ENCODE measurements around the gene PPP1R15B. TPM values are rescaled to one million over a fixed set of nuclear protein-coding genes. Genes with fewer than 3 reads are reported as not detected.

PPP1R15B gene
- total RNA-seq, 1 donor, result 23.9 TPM

DNA sequence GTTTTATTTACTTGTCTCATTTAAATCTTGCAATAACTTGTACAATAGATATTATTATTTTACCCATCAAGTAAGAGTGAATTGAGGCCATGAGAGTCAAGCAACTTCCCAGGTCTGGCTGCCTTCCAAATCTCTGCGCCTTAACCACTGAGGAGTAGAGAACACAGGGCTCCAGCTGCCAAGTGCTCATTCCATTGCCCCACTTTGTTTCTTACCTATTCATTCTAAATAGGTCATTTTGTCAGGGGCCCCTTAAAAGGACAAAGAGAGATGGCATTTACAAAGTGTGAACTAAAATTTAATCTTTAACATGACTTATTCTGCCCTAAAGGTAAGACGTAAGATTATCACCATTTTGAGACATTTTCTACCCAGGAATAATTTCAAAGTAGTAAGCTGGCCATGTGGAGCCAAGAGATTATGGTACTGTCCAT, 3.5 kb downstream of the PPP1R15B start:
- DNase-seq (ENCODE audit: insufficient read length, low spot score, missing footprints), result no peak
- no peaks in the 10 kb centered on the region for H3K27me3 ChIP-seq (ENCODE audit: insufficient read depth, low read length)
- H3K27ac ChIP-seq (ENCODE audit: low read depth, low read length), result peak overlapping the region; percentile 99
- peaks cover 12% of the 10 kb centered on the region for H3K4me1 ChIP-seq (ENCODE audit: insufficient read depth, low read length)
- no peak overlapping the region for H2AFZ ChIP-seq (ENCODE audit: low read length)
- H3K36me3 ChIP-seq (ENCODE audit: insufficient read depth, low read length), result peaks cover 36% of the 10 kb centered on the region
- H3K79me2 ChIP-seq (ENCODE audit: insufficient read depth, low read length), result peaks cover 80% of the 10 kb centered on the region
- no peaks in the 10 kb centered on the region for H3K9me3 ChIP-seq (ENCODE audit: low read depth, low read length)
- H3K4me2 ChIP-seq (ENCODE audit: insufficient read depth, low read length), result peak overlapping the region; percentile 97
- no peak for TF ChIP-seq CTCF (IDR thresholded peaks at IDR 0.05; ENCODE audit: extremely low read depth, low read depth, low read length)
- peak overlapping the region; percentile 83 for H3K4me3 ChIP-seq (ENCODE audit: insufficient read depth, low read length)
- peaks cover 72% of the 10 kb centered on the region for H4K20me1 ChIP-seq (ENCODE audit: insufficient read depth, low read length)

DNA sequence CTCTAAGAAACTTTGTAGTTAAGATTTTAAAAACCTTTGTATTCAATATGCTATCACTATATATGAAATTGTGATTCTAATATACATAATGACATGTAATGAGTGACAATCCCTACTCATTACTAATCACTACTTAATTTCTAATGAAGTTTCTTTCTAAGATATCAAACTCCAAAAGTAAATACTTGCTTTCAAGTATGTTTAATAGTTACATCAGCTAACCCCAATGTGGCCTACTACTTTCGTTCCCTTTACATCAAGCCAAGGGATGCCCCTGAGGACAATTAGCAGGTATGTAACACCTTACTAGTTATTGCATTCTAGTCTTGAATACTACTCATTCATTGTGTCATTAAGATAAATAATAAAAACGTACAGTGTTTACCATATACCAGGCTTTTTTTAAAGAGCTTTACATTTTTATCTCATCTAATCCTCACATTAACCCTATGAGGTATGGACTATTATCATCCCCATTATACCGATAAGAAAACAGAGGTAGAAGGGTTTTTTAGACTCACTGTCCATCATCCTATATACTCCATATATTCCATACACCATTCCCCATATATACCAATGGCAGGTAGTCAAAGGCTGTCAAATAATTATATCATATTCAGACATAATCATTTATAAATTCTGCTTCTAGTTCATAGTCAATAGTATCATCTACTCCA, 4.2 kb downstream of the PPP1R15B start:
- Histone ChIP-seq H4K20me1 (ENCODE audit: insufficient read depth, low read length) (peaks cover 72% of the 10 kb centered on the region), H3K27ac (ENCODE audit: low read depth, low read length) (peak overlapping the region; percentile 22), H3K27me3 (ENCODE audit: insufficient read depth, low read length) (no peaks in the 10 kb centered on the region), H3K4me2 (ENCODE audit: insufficient read depth, low read length) (peak overlapping the region; percentile 97), H2AFZ (ENCODE audit: low read length) (no peak overlapping the region), H3K4me3 (ENCODE audit: insufficient read depth, low read length) (peak overlapping the region; percentile 83), H3K9me3 (ENCODE audit: low read depth, low read length) (no peaks in the 10 kb centered on the region), H3K4me1 (ENCODE audit: insufficient read depth, low read length) (peaks cover 12% of the 10 kb centered on the region), H3K79me2 (ENCODE audit: insufficient read depth, low read length) (peaks cover 80% of the 10 kb centered on the region), H3K36me3 (ENCODE audit: insufficient read depth, low read length) (peaks cover 38% of the 10 kb centered on the region)
- DNase-seq (ENCODE audit: insufficient read length, low spot score, missing footprints), result no peak
- no peak for TF ChIP-seq CTCF (IDR thresholded peaks at IDR 0.05; ENCODE audit: extremely low read depth, low read depth, low read length)

- Histone ChIP-seq H3K27me3 (ENCODE audit: insufficient read depth, low read length) (no peaks in the 10 kb centered on the region), H3K4me2 (ENCODE audit: insufficient read depth, low read length) (peak overlapping the region; percentile 97), H2AFZ (ENCODE audit: low read length) (no peak overlapping the region), H3K36me3 (ENCODE audit: insufficient read depth, low read length) (peaks cover 44% of the 10 kb centered on the region), H3K27ac (ENCODE audit: low read depth, low read length) (no peak overlapping the region), H3K4me3 (ENCODE audit: insufficient read depth, low read length) (peak overlapping the region; percentile 83), H3K4me1 (ENCODE audit: insufficient read depth, low read length) (peaks cover 12% of the 10 kb centered on the region), H3K9me3 (ENCODE audit: low read depth, low read length) (no peaks in the 10 kb centered on the region), H3K79me2 (ENCODE audit: insufficient read depth, low read length) (peaks cover 82% of the 10 kb centered on the region), H4K20me1 (ENCODE audit: insufficient read depth, low read length) (peaks cover 72% of the 10 kb centered on the region)
- peak; percentile 67 for DNase-seq (ENCODE audit: insufficient read length, low spot score, missing footprints)
- no peak for TF ChIP-seq CTCF (IDR thresholded peaks at IDR 0.05; ENCODE audit: extremely low read depth, low read depth, low read length)
These were observed 5.0 kb downstream of the PPP1R15B start for GRCh38 chr1:204406621-204407020.

GRCh38 chr1:204405988-204406387, 5.6 kb downstream of the PPP1R15B start:
- Histone ChIP-seq H3K4me1 (ENCODE audit: insufficient read depth, low read length) (peaks cover 12% of the 10 kb centered on the region), H3K27ac (ENCODE audit: low read depth, low read length) (no peak overlapping the region), H3K4me3 (ENCODE audit: insufficient read depth, low read length) (peak overlapping the region; percentile 83), H3K4me2 (ENCODE audit: insufficient read depth, low read length) (peak overlapping the region; percentile 97), H3K36me3 (ENCODE audit: insufficient read depth, low read length) (peaks cover 51% of the 10 kb centered on the region), H4K20me1 (ENCODE audit: insufficient read depth, low read length) (peaks cover 66% of the 10 kb centered on the region), H3K79me2 (ENCODE audit: insufficient read depth, low read length) (peaks cover 76% of the 10 kb centered on the region), H2AFZ (ENCODE audit: low read length) (no peak overlapping the region), H3K27me3 (ENCODE audit: insufficient read depth, low read length) (no peaks in the 10 kb centered on the region), H3K9me3 (ENCODE audit: low read depth, low read length) (no peaks in the 10 kb centered on the region)
- DNase-seq (ENCODE audit: insufficient read length, low spot score, missing footprints), result no peak
- TF ChIP-seq CTCF (IDR thresholded peaks at IDR 0.05; ENCODE audit: extremely low read depth, low read depth, low read length), result no peak

Data from osteoblast (primary cell).